RWPE1 (cell line): ENCODE measurements around the gene ALK.

Source experiments
- CTCF ChIA-PET: fragments of 350-600 bp; sonication (Branson Sonifier 250); formaldehyde crosslinking; extraction: SDS; loops from one replicate; lab custom pipeline; 2021; lab: Yijun Ruan, JAX
- POLR2A ChIA-PET: fragments of 400-600 bp; formaldehyde crosslinking; extraction: SDS; loops from one replicate; lab custom pipeline; 2020; ENCODE audit warnings: antibody characterized with exemption; ENCODE audit not compliant: low non-redundant PET; lab: Yijun Ruan, JAX
- DNase-seq: peaks from one replicate; pipeline ENCODE4 v3.0.0; 2012; ENCODE audit warnings: low spot score
- H3K27ac ChIP-seq: fragments of 450-650 bp; 2 replicates; pipeline ENCODE4 v1.5.1; 2017
- TF ChIP-seq, protein P1 (sequence below): fragments of 450-650 bp; conservative IDR thresholded peaks from 2 replicates; pipeline ENCODE4 v1.5.1; 2017; ENCODE audit warnings: low read depth, mild to moderate bottlenecking

Gene ALK

GRCh38 chr2:29343830-29344229 is 577.6 kb downstream of the ALK start:
- no peak for DNase-seq
- H3K27ac ChIP-seq: no peak overlapping the region
- POLR2A ChIA-PET: interaction anchor here (1.1 kb wide), 1 partner anchor 528 kb away, joined by 5 read pairs; no protein-coding TSS in a partner anchor
- CTCF ChIA-PET: interaction anchor here (0.5 to 0.6 kb wide), 2 partner anchors 169 to 1113 kb away, joined by 4 read pairs; no protein-coding TSS in a partner anchor
- TF ChIP-seq, protein P1, sequence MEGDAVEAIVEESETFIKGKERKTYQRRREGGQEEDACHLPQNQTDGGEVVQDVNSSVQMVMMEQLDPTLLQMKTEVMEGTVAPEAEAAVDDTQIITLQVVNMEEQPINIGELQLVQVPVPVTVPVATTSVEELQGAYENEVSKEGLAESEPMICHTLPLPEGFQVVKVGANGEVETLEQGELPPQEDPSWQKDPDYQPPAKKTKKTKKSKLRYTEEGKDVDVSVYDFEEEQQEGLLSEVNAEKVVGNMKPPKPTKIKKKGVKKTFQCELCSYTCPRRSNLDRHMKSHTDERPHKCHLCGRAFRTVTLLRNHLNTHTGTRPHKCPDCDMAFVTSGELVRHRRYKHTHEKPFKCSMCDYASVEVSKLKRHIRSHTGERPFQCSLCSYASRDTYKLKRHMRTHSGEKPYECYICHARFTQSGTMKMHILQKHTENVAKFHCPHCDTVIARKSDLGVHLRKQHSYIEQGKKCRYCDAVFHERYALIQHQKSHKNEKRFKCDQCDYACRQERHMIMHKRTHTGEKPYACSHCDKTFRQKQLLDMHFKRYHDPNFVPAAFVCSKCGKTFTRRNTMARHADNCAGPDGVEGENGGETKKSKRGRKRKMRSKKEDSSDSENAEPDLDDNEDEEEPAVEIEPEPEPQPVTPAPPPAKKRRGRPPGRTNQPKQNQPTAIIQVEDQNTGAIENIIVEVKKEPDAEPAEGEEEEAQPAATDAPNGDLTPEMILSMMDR: no peak

DNA sequence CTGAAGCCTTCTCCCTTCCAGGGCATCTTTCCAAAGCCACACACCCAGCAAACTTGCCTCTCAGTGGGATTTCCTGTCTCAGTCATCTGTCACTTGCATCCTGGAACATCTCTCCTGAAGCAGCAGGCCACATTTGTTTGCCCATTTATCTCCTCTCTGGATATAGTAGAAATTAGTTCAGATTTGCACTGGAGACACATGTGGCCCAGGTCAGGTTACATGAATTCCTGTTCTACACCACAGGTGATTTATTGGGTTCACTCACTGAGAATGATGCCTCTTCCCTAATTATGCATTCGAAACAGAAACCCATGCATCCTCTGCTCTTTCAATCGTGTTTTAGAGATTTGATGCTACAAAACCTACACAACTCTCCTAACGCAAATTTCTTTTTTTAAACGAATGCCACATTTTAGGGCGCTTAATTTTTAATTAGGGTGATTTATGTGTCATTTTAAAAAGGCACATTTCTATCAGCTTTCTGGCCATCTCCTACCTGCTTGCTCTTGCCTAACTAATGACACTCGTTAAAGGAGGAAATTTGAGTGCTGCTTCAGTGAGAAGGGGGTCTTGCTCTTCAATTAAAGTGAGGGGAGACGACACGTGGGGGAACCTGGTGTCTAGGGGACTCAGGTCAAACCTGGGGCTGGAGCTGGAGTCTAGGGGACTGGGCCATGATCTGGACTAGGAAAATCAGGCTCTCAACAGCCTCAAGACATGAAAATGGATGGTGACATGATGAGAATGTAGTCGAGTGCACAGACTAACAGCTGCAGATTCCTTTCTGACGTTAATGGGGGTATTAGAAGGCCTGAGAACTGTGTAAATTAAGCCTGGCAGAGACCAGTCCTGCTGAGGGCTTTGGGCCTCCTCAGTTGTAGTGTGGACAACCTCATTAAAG is 584.8 kb downstream of the ALK start:
- TF ChIP-seq, protein P1: no peak
- ChIA-PET POLR2A (no interaction called here), CTCF (no interaction called here)
- no peak for DNase-seq
- no peak overlapping the region for H3K27ac ChIP-seq

DNA sequence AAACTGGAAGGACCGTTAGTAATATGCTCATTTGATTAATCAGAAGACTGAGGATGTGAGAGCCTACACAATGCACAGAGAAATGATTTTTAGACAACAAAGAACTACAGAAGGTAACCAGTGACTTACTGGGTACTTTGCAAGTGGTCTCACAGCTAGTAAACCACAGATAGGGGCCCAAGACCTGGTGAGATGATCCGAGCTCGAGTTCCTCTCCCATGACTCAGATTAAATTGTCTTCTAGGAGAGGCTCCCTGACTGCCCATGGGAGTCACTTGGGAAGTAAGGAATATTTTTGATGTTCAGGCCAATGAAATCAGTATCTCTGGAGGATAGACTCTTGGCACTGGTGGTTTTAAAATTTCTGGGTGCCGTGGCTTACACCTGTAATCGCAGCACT is 586.0 kb downstream of the ALK start:
- H3K27ac ChIP-seq: no peak overlapping the region
- CTCF ChIA-PET: no interaction called here
- TF ChIP-seq, protein P1: no peak
- DNase-seq: no peak
- POLR2A ChIA-PET: no interaction called here

GRCh38 chr2:29334706-29335105 is 586.7 kb downstream of the ALK start:
- TF ChIP-seq, protein P1: no peak
- ChIA-PET CTCF (interaction anchor here (0.5 kb wide), 1 partner anchor 26 kb away, joined by 3 read pairs; no protein-coding TSS in a partner anchor), POLR2A (no interaction called here)
- H3K27ac ChIP-seq: no peak overlapping the region
- DNase-seq: no peak

- no peak overlapping the region for H3K27ac ChIP-seq
- TF ChIP-seq, protein P1: no peak
- ChIA-PET CTCF (no interaction called here), POLR2A (no interaction called here)
- no peak for DNase-seq
Observed at GRCh38 chr2:29332540-29332939, 588.8 kb downstream of the ALK start.

GRCh38 chr2:29329899-29330298 is 591.5 kb downstream of the ALK start:
- POLR2A ChIA-PET: no interaction called here
- H3K27ac ChIP-seq: no peak overlapping the region
- no peak for DNase-seq
- TF ChIP-seq, protein P1: no peak
- CTCF ChIA-PET: no interaction called here
